Measurements from ENCODE around the gene REEP5. TPM values are rescaled to one million over a fixed set of nuclear protein-coding genes. Genes with fewer than 3 reads are reported as not detected.

Gene REEP5
- polyA plus RNA-seq, 1 donor (not counting 4 experiments of a cell fraction or from before 2014, with no cell fraction given) = 298 TPM

DNA sequence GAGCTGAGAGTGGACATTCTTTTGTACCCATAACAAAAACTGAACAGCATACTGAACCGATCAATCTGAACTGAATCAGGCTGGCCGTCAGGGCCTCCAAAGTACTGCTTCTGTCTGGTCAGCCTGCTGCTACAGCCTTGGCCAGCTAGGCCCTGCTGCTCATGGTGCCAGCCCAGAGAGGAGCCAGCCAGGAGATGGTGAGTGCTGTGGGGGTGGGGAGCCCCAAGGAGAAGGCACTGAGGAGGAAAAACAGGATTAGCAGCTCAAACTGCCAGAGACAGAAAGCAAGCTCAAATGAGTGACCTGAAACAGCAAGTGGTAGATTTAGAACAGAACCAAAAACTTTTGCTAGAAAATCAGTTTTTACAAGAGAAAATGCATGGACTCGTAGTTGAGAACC, 37.0 kb downstream of the REEP5 start:
- Histone ChIP-seq H3K27ac (ENCODE audit: control insufficient read depth, insufficient read depth, low read length) (no peak overlapping the region), H2AFZ (ENCODE audit: control insufficient read depth, low read length) (no peak overlapping the region), H3K9me1 (ENCODE audit: control insufficient read depth, extremely low read depth, insufficient read depth, low read length) (peaks cover 3% of the 10 kb centered on the region), H3K4me2 (ENCODE audit: control insufficient read depth, extremely low read depth, insufficient read depth, low read depth, low read length) (no peak overlapping the region), H3K79me2 (ENCODE audit: control insufficient read depth, insufficient read depth, low read length) (peaks cover 13% of the 10 kb centered on the region), H3K4me3 (ENCODE audit: control insufficient read depth in 2 of 3, extremely low read depth in 1 of 3, insufficient read depth in 2 of 3, low read depth in 1 of 3, low read length in 3 of 3) (no peak overlapping the region), H4K20me1 (ENCODE audit: control insufficient read depth, extremely low read depth, insufficient read depth, low read length) (no peaks in the 10 kb centered on the region), H3K27me3 (ENCODE audit: control insufficient read depth, extremely low read depth, insufficient read depth, low read length) (no peaks in the 10 kb centered on the region), H3K9me3 (ENCODE audit: control insufficient read depth, low read depth, low read length) (no peaks in the 10 kb centered on the region), H3K36me3 (ENCODE audit: control insufficient read depth in 2 of 2, extremely low read depth in 1 of 2, insufficient read depth in 2 of 2, low read length in 2 of 2) (peaks cover 23 to 37% of the 10 kb centered on the region in 2 experiments), H3K9ac (ENCODE audit: control insufficient read depth, extremely low read depth, insufficient read depth, low read length) (no peak overlapping the region), H3K4me1 (ENCODE audit: control insufficient read depth, extremely low read depth, insufficient read depth, low read length) (no peaks in the 10 kb centered on the region)
- DNase-seq (ENCODE audit: low read depth, low spot score) = no peak
- no peak for FAIRE-seq
- dilution Hi-C loops (cut with MboI; ENCODE audit: extremely low pct_ligation_motif_present, low sequenced_read_pairs) = no loop called here
- TF ChIP-seq, protein P1, sequence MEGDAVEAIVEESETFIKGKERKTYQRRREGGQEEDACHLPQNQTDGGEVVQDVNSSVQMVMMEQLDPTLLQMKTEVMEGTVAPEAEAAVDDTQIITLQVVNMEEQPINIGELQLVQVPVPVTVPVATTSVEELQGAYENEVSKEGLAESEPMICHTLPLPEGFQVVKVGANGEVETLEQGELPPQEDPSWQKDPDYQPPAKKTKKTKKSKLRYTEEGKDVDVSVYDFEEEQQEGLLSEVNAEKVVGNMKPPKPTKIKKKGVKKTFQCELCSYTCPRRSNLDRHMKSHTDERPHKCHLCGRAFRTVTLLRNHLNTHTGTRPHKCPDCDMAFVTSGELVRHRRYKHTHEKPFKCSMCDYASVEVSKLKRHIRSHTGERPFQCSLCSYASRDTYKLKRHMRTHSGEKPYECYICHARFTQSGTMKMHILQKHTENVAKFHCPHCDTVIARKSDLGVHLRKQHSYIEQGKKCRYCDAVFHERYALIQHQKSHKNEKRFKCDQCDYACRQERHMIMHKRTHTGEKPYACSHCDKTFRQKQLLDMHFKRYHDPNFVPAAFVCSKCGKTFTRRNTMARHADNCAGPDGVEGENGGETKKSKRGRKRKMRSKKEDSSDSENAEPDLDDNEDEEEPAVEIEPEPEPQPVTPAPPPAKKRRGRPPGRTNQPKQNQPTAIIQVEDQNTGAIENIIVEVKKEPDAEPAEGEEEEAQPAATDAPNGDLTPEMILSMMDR (optimal IDR thresholded peaks at IDR 0.05 in 1 of 3, IDR thresholded peaks at IDR 0.05 in 1 of 3, conservative IDR thresholded peaks at IDR 0.05 in 1 of 3; ENCODE audit: extremely low read depth in 1 of 3, insufficient read depth in 2 of 3, low read length in 3 of 3) = no peak
- TF ChIP-seq EZH2 (IDR thresholded peaks at IDR 0.05; ENCODE audit: low read length) = no peak

DNA sequence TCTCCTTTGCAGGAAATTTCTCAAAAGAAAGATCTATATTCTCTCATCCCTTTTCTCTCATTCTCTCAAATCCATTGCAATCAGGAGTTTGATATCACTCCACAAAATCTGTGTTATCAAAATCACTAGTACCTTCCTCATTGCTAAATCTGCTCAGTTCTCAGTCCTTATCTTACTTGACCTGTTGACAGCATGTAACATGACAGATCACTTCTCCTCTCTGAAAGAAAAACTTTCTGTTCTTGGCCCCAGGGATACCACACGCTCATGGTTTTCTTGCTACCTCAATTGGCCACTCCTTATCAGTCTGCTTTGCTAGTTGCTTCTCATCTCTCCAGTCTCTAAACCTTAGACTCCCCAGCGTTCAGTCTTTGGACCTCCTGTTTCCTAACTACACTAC, 38.8 kb downstream of the REEP5 start:
- no peak overlapping the region for H3K4me3 ChIP-seq (ENCODE audit: control insufficient read depth in 2 of 3, extremely low read depth in 1 of 3, insufficient read depth in 2 of 3, low read depth in 1 of 3, low read length in 3 of 3)
- H3K9ac ChIP-seq (ENCODE audit: control insufficient read depth, extremely low read depth, insufficient read depth, low read length) = no peak overlapping the region
- H3K27me3 ChIP-seq (ENCODE audit: control insufficient read depth, extremely low read depth, insufficient read depth, low read length) = no peaks in the 10 kb centered on the region
- DNase-seq (ENCODE audit: low read depth, low spot score) (no peak), FAIRE-seq (no peak)
- H2AFZ ChIP-seq (ENCODE audit: control insufficient read depth, low read length) = no peak overlapping the region
- H4K20me1 ChIP-seq (ENCODE audit: control insufficient read depth, extremely low read depth, insufficient read depth, low read length) = peaks cover 2% of the 10 kb centered on the region
- H3K9me3 ChIP-seq (ENCODE audit: control insufficient read depth, low read depth, low read length) = no peaks in the 10 kb centered on the region
- dilution Hi-C loops (cut with MboI; ENCODE audit: extremely low pct_ligation_motif_present, low sequenced_read_pairs) = no loop called here
- H3K4me1 ChIP-seq (ENCODE audit: control insufficient read depth, extremely low read depth, insufficient read depth, low read length) = peaks cover 10% of the 10 kb centered on the region
- TF ChIP-seq EZH2 (IDR thresholded peaks at IDR 0.05; ENCODE audit: low read length) = no peak
- TF ChIP-seq, protein P1 (optimal IDR thresholded peaks at IDR 0.05 in 1 of 3, IDR thresholded peaks at IDR 0.05 in 1 of 3, conservative IDR thresholded peaks at IDR 0.05 in 1 of 3; ENCODE audit: extremely low read depth in 1 of 3, insufficient read depth in 2 of 3, low read length in 3 of 3) = no peak
- peaks cover 7% of the 10 kb centered on the region for H3K79me2 ChIP-seq (ENCODE audit: control insufficient read depth, insufficient read depth, low read length)
- no peak overlapping the region for H3K27ac ChIP-seq (ENCODE audit: control insufficient read depth, insufficient read depth, low read length)
- H3K36me3 ChIP-seq (ENCODE audit: control insufficient read depth in 2 of 2, extremely low read depth in 1 of 2, insufficient read depth in 2 of 2, low read length in 2 of 2) = peaks cover 22 to 37% of the 10 kb centered on the region in 2 experiments
- H3K9me1 ChIP-seq (ENCODE audit: control insufficient read depth, extremely low read depth, insufficient read depth, low read length) = peaks cover 3% of the 10 kb centered on the region
- H3K4me2 ChIP-seq (ENCODE audit: control insufficient read depth, extremely low read depth, insufficient read depth, low read depth, low read length) = no peak overlapping the region

All from keratinocyte (primary cell).